SK-N-SH (cell line): Measurements from ENCODE around the gene PRKACA. TPM values are rescaled to one million over a fixed set of nuclear protein-coding genes. Genes with fewer than 3 reads are reported as not detected.

Source experiments
- CTCF ChIA-PET: fragments of 300-600, 350-600 bp; formaldehyde crosslinking; extraction: SDS; loops from one replicate; lab custom pipeline; 2021; lab: Yijun Ruan, JAX
- POLR2A ChIA-PET: fragments of 350-600 bp; sonication (Branson Sonifier 250); formaldehyde crosslinking; extraction: SDS; loops from one replicate; lab custom pipeline; 2020; ENCODE audit warnings: antibody characterized with exemption, inconsistent platforms; lab: Yijun Ruan, JAX
- DNase-seq: peaks from one replicate; pipeline ENCODE4 v3.0.0; 2012
- H2AFZ ChIP-seq: fragments of 200-600 bp; sonication (generic); 2 replicates; pipeline ENCODE4 v1.8.1; 2016; ENCODE audit warnings: antibody characterized with exemption, mild to moderate bottlenecking, low read depth
- H3F3A ChIP-seq: fragments of 200-600 bp; sonication (generic); replicated peaks from 2 replicates; pipeline ENCODE3; 2016; ENCODE audit warnings: antibody characterized with exemption, mild to moderate bottlenecking; ENCODE audit not compliant: insufficient read depth
- H3K27ac ChIP-seq, 2 experiments: fragments of 200-500 bp in 1 of 2; fragments of 200-600 bp in 1 of 2; sonication (Bioruptor generic) in 1 of 2; sonication (generic), shearing (Covaris generic) in 1 of 2; 2 replicates each; pipeline versions ENCODE4 v1.5.1 to v1.6.1; 2014 to 2016; ENCODE audit warnings: low read depth in 2 of 2, inconsistent platforms in 1 of 2, low read length in 1 of 2, mild to moderate bottlenecking in 1 of 2, mixed read lengths in 1 of 2
- H3K27me3 ChIP-seq: fragments of 200-600 bp; sonication (generic), shearing (Covaris generic); 2 replicates; pipeline ENCODE4 v1.6.1; 2016; ENCODE audit warnings: mixed run types; ENCODE audit not compliant: insufficient read depth
- H3K36me3 ChIP-seq, 2 experiments: fragments of 200-500 bp in 1 of 2; fragments of 200-600 bp in 1 of 2; sonication (Bioruptor generic) in 1 of 2; sonication (generic) in 1 of 2; replicated peaks in 1 of 2; 2 replicates each; pipeline versions ENCODE3 to v1.5.1; 2014 to 2016; ENCODE audit warnings: low read length in 1 of 2, mild to moderate bottlenecking in 1 of 2; ENCODE audit not compliant: insufficient read depth in 2 of 2, control insufficient read depth in 1 of 2
- H3K4me1 ChIP-seq, 2 experiments: fragments of 200-500 bp in 1 of 2; fragments of 200-600 bp in 1 of 2; sonication (Bioruptor generic) in 1 of 2; sonication (generic), shearing (Covaris generic) in 1 of 2; 2 replicates each; pipeline versions ENCODE4 v1.5.1 to v1.6.1; 2014 to 2016; ENCODE audit warnings: low read depth in 1 of 2, low read length in 1 of 2, mixed run types in 1 of 2; ENCODE audit not compliant: insufficient read depth in 2 of 2, control insufficient read depth in 1 of 2
- H3K4me2 ChIP-seq: fragments of 200-600 bp; sonication (generic), shearing (Covaris generic); 2 replicates; pipeline ENCODE4 v1.6.1; 2017; ENCODE audit warnings: mixed run types
- H3K4me3 ChIP-seq, 2 experiments: fragments of 200-500 bp in 1 of 2; fragments of 200-600 bp in 1 of 2; sonication (Bioruptor generic) in 1 of 2; sonication (generic), shearing (Covaris generic) in 1 of 2; 2 replicates each; pipeline versions ENCODE4 v1.5.1 to v1.8.1; 2014 to 2016; ENCODE audit warnings: low read depth in 2 of 2, inconsistent platforms in 1 of 2, low read length in 1 of 2, mild to moderate bottlenecking in 1 of 2, mixed read lengths in 1 of 2, moderate library complexity in 1 of 2
- H3K79me2 ChIP-seq: fragments of 200-600 bp; sonication (generic); 2 replicates; pipeline ENCODE4 v1.8.1; 2017; ENCODE audit warnings: mild to moderate bottlenecking; ENCODE audit not compliant: insufficient read depth
- H3K9ac ChIP-seq: fragments of 200-600 bp; sonication (generic); 2 replicates; pipeline ENCODE4 v1.6.1; 2017; ENCODE audit warnings: mixed run types
- H3K9me2 ChIP-seq: fragments of 200-600 bp; sonication (generic); 2 replicates; pipeline ENCODE4 v1.6.1; 2017; ENCODE audit warnings: mixed run types
- H3K9me3 ChIP-seq: fragments of 200-600 bp; sonication (generic); 2 replicates; pipeline ENCODE4 v1.6.1; 2017; ENCODE audit warnings: mixed run types, mild to moderate bottlenecking, moderate library complexity
- H4K20me1 ChIP-seq: fragments of 200-600 bp; sonication (generic); 2 replicates; pipeline ENCODE4 v1.6.1; 2017; ENCODE audit warnings: mild to moderate bottlenecking, mixed run types; ENCODE audit not compliant: insufficient read depth
- ELF1 ChIP-seq: IDR thresholded peaks from 2 replicates; pipeline ENCODE4 v1.4.0; 2012
- EP300 ChIP-seq, 2 experiments: IDR thresholded peaks; 2 replicates each; pipeline versions ENCODE4 v1.4.0 to v1.6.1; 2012; ENCODE audit warnings: borderline replicate concordance in 1 of 2, low read depth in 1 of 2, low read length in 1 of 2
- EZH2phosphoT487 ChIP-seq: fragments of 200-600 bp; sonication (generic); IDR thresholded peaks from 2 replicates; pipeline ENCODE4 v1.6.1; 2017; ENCODE audit warnings: low read depth, mixed run types, mild to moderate bottlenecking, antibody characterized with exemption, moderate library complexity, borderline replicate concordance
- FOXM1 ChIP-seq: IDR thresholded peaks from 2 replicates; pipeline ENCODE4 v1.4.0; 2012; ENCODE audit warnings: low read depth, mild to moderate bottlenecking
- GATA2 ChIP-seq: sonication (generic); formaldehyde crosslinking; IDR thresholded peaks from 2 replicates; pipeline ENCODE4 v1.5.0; 2020; ENCODE audit warnings: mild to moderate bottlenecking, missing genetic modification reagents
- JUND ChIP-seq: IDR thresholded peaks from 2 replicates; pipeline ENCODE4 v1.4.0; 2012
- MXI1 ChIP-seq: IDR thresholded peaks from 2 replicates; pipeline ENCODE4 v1.6.1; 2012; ENCODE audit warnings: mild to moderate bottlenecking, low read depth, low read length, improper control_type of control experiment
- POLR2AphosphoS5 ChIP-seq: IDR thresholded peaks from 2 replicates; pipeline ENCODE4 v1.6.1; 2012; ENCODE audit warnings: low read depth, low read length
- RFX5 ChIP-seq: IDR thresholded peaks from 2 replicates; pipeline ENCODE4 v1.6.1; 2012; ENCODE audit warnings: mild to moderate bottlenecking, improper control_type of control experiment, low read length
- RXRA ChIP-seq: IDR thresholded peaks from 2 replicates; pipeline ENCODE4 v1.4.0; 2012; ENCODE audit warnings: low read depth, mild to moderate bottlenecking, borderline replicate concordance
- SIN3A ChIP-seq: IDR thresholded peaks from 2 replicates; pipeline ENCODE4 v1.6.1; 2012; ENCODE audit warnings: low read depth, mild to moderate bottlenecking, low read length, moderate library complexity, borderline replicate concordance
- TAF1 ChIP-seq: IDR thresholded peaks from 2 replicates; pipeline ENCODE4 v1.6.1; 2012; ENCODE audit warnings: low read depth, mild to moderate bottlenecking, low read length, moderate library complexity, borderline replicate concordance
- YY1 ChIP-seq: IDR thresholded peaks from 2 replicates; pipeline ENCODE4 v1.4.0; 2012; ENCODE audit warnings: low read depth, mild to moderate bottlenecking
- WGBS: methylation state at CpG from one replicate; pipeline ENCODE4 v1.1.6; 2017; ENCODE audit warnings: low lambda C conversion rate; 5-methylcytosine and 5-hydroxymethylcytosine counted together
- polyA plus RNA-seq, 3 experiments: library from polyadenylated mRNA; depleted of rRNA; stranded (reverse); fragments of >200 nt; gene quantifications; 2 replicates each; pipeline ENCODE4 v1.2.3, GENCODE V29; 2012
- TF ChIP-seq, protein P1 (sequence below): IDR thresholded peaks from 2 replicates; pipeline ENCODE4 v1.4.0; 2012; ENCODE audit warnings: low read depth, borderline replicate concordance
- TF ChIP-seq, protein P2 (sequence below): IDR thresholded peaks from 2 replicates; pipeline ENCODE4; 2012
- TF ChIP-seq, protein P3 (sequence below): IDR thresholded peaks from 2 replicates; pipeline ENCODE4 v1.4.0; 2012; ENCODE audit warnings: low read depth, borderline replicate concordance
- TF ChIP-seq, protein P4 (sequence below): IDR thresholded peaks from 2 replicates; pipeline ENCODE4 v1.6.1; 2012; ENCODE audit warnings: mild to moderate bottlenecking, low read depth, low read length, moderate library complexity
- TF ChIP-seq, protein P5 (sequence below): fragments of 150-350 bp; IDR thresholded peaks from 2 replicates; pipeline ENCODE4 v1.6.1; 2017; ENCODE audit warnings: antibody characterized with exemption, low read length, low read depth, borderline replicate concordance

Gene PRKACA
- polyA plus RNA-seq, 1 of the 3 experiments (the other 2 are of a cell fraction) = 48.4 TPM

DNA sequence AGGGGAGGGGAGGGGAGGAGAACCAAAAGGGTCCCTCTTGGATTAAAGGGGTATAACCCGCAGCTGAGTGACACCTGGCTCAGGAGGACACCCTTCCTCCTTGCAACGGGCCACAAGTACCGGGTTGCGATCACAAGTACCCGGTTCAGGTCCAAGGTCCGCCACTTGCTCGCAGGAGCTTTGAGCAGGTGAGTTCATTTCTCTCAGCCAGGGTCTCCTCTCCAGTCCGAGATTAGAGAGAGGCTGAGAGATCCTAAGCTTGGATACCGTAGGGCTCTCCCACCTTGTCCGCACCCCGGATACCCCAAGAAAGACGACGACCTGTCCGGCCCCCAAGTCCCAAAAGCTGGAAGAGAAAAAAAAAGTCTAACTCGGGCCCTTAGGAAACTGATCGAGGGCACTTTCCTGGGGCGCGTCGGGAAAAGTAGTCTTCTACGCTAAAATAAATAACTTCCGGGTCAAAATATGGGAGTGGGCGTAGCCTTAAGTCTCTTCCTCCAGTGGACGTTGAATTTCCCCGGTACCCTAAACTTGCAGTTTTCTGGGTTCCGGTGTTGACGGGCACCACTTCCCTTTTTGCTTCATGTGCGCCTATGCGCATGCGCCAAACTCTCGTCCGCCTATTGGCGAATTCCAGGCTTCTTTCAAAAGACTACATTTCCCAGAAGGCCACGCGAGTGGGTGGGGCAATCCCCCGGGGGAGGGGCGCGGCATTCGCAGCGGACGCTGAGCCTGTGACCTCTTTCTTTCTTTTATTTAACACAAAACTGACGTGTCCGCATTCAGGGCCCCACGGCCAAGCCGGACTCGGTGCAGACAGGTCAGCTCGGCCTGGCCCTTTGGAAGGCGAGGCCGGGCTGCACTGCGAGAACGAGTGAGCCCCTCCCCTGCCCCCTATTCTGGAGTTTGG lies 36.4 kb downstream of the PRKACA start (continued):
- TF ChIP-seq, protein P1, sequence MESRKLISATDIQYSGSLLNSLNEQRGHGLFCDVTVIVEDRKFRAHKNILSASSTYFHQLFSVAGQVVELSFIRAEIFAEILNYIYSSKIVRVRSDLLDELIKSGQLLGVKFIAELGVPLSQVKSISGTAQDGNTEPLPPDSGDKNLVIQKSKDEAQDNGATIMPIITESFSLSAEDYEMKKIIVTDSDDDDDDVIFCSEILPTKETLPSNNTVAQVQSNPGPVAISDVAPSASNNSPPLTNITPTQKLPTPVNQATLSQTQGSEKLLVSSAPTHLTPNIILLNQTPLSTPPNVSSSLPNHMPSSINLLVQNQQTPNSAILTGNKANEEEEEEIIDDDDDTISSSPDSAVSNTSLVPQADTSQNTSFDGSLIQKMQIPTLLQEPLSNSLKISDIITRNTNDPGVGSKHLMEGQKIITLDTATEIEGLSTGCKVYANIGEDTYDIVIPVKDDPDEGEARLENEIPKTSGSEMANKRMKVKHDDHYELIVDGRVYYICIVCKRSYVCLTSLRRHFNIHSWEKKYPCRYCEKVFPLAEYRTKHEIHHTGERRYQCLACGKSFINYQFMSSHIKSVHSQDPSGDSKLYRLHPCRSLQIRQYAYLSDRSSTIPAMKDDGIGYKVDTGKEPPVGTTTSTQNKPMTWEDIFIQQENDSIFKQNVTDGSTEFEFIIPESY = no peak
- TF ChIP-seq EZH2phosphoT487 (no peak), FOXM1 (no peak), RFX5 (no peak)

DNA sequence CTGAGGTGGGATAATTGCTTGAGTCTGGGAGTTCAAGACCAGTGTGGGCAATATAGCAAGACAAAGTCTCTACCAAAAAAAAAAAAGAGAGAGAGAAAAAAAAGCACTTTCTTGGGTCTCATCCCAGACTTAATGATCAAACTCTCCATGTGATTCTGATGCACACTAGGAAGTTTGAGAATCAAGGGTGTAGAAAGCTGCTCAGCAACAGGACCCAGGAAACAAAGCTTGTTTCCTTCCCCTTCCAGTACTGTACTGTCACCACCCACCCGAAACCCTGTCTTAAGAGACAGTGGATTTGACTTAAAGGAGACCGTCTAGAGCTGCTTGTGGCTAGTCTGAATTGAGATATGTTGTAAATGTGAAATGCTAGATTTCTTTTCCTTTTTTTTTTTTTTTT lies 39.2 kb downstream of the PRKACA start:
- TF ChIP-seq SIN3A = no peak
- no peak for TF ChIP-seq YY1
- no peak for TF ChIP-seq ELF1
- no peak for TF ChIP-seq RXRA
- TF ChIP-seq, protein P2, sequence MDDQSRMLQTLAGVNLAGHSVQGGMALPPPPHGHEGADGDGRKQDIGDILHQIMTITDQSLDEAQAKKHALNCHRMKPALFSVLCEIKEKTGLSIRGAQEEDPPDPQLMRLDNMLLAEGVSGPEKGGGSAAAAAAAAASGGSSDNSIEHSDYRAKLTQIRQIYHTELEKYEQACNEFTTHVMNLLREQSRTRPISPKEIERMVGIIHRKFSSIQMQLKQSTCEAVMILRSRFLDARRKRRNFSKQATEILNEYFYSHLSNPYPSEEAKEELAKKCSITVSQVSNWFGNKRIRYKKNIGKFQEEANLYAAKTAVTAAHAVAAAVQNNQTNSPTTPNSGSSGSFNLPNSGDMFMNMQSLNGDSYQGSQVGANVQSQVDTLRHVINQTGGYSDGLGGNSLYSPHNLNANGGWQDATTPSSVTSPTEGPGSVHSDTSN = no peak
- TF ChIP-seq FOXM1 = no peak
- no peak for TF ChIP-seq TAF1
- TF ChIP-seq JUND = no peak
- no peak for TF ChIP-seq EZH2phosphoT487
- TF ChIP-seq, protein P3, sequence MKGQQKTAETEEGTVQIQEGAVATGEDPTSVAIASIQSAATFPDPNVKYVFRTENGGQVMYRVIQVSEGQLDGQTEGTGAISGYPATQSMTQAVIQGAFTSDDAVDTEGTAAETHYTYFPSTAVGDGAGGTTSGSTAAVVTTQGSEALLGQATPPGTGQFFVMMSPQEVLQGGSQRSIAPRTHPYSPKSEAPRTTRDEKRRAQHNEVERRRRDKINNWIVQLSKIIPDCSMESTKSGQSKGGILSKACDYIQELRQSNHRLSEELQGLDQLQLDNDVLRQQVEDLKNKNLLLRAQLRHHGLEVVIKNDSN = no peak
- no peak for TF ChIP-seq MXI1
- TF ChIP-seq, protein P1 = no peak
- TF ChIP-seq, protein P4, sequence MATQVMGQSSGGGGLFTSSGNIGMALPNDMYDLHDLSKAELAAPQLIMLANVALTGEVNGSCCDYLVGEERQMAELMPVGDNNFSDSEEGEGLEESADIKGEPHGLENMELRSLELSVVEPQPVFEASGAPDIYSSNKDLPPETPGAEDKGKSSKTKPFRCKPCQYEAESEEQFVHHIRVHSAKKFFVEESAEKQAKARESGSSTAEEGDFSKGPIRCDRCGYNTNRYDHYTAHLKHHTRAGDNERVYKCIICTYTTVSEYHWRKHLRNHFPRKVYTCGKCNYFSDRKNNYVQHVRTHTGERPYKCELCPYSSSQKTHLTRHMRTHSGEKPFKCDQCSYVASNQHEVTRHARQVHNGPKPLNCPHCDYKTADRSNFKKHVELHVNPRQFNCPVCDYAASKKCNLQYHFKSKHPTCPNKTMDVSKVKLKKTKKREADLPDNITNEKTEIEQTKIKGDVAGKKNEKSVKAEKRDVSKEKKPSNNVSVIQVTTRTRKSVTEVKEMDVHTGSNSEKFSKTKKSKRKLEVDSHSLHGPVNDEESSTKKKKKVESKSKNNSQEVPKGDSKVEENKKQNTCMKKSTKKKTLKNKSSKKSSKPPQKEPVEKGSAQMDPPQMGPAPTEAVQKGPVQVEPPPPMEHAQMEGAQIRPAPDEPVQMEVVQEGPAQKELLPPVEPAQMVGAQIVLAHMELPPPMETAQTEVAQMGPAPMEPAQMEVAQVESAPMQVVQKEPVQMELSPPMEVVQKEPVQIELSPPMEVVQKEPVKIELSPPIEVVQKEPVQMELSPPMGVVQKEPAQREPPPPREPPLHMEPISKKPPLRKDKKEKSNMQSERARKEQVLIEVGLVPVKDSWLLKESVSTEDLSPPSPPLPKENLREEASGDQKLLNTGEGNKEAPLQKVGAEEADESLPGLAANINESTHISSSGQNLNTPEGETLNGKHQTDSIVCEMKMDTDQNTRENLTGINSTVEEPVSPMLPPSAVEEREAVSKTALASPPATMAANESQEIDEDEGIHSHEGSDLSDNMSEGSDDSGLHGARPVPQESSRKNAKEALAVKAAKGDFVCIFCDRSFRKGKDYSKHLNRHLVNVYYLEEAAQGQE = no peak
- TF ChIP-seq RFX5 = no peak
- TF ChIP-seq POLR2AphosphoS5 = no peak
- TF ChIP-seq EP300 (IDR thresholded peaks at IDR 0.05; ENCODE audit: borderline replicate concordance in 1 of 2, low read depth in 1 of 2, low read length in 1 of 2) = no peak
- TF ChIP-seq GATA2 = no peak
- TF ChIP-seq, protein P5, sequence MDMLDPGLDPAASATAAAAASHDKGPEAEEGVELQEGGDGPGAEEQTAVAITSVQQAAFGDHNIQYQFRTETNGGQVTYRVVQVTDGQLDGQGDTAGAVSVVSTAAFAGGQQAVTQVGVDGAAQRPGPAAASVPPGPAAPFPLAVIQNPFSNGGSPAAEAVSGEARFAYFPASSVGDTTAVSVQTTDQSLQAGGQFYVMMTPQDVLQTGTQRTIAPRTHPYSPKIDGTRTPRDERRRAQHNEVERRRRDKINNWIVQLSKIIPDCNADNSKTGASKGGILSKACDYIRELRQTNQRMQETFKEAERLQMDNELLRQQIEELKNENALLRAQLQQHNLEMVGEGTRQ = no peak
- TF ChIP-seq, all 33 proteins: peak for 0
- Histone ChIP-seq H2AFZ (no peak overlapping the region), H3K9me3 (no peaks in the 10 kb centered on the region), H3F3A (no peaks in the 10 kb centered on the region), H3K4me2 (no peak overlapping the region), H3K27me3 (no peaks in the 10 kb centered on the region), H3K4me3 (no peak overlapping the region), H3K36me3 (no peaks in the 10 kb centered on the region), H3K4me1 (peaks cover 3 to 17% of the 10 kb centered on the region in 2 experiments; a peak in 2 of 4 replicates), H3K9me2 (no peaks in the 10 kb centered on the region), H3K79me2 (peaks cover 19% of the 10 kb centered on the region; the same call in 1 of the 2 replicates), H3K9ac (no peak overlapping the region), H4K20me1 (no peaks in the 10 kb centered on the region), H3K27ac (no peak overlapping the region)
- WGBS = 91% methylated on average over 2 of the region's 2 CpGs
- DNase-seq = no peak
- POLR2A ChIA-PET = no interaction called here
- CTCF ChIA-PET = interaction anchor here (0.7 to 0.9 kb wide), 4 partner anchors 21 to 493 kb away, joined by 3 read pairs; partner anchors contain the start of gene NDUFB7
